Right lobe of liver (tissue), 4 donors: Measurements from ENCODE around the gene FARS2.

Experiments used
- CTCF ChIP-seq, 4 donors: fragments of 200-600 bp in 3 of 4; fragments of 450-650 bp in 1 of 4; IDR thresholded peaks; one replicate each; pipeline versions ENCODE4 v1.5.1 to v1.8.0; 2016 to 2022; ENCODE audit warnings: antibody characterized with exemption in 4 of 4, mild to moderate bottlenecking in 2 of 4
- POLR2A ChIP-seq: fragments of 450-650 bp; IDR thresholded peaks from one replicate; pipeline ENCODE4 v1.6.1; 2017; ENCODE audit warnings: antibody characterized with exemption, mild to moderate bottlenecking
- donor health status: DM: no; HTN: no; CAD: no.
- donor health status: DM: no; HTN: no; CAD: no.
- donor health status: DM: no; HTN: yes; CAD: no.

- TF ChIP-seq POLR2A (no peak), CTCF (IDR thresholded peaks at IDR 0.05) (no peak)
These were observed 308.2 kb downstream of the FARS2 start for GRCh38 chr6:5569491-5569890.
